Measurements from ENCODE around the gene CD70.

GRCh38 chr19:6571167-6571566 lies 19.8 kb downstream of the CD70 start:
- TF ChIP-seq CTCF (IDR thresholded peaks at IDR 0.05) (no peak), POLR2A (IDR thresholded peaks at IDR 0.05) (no peak)
